K562 (cell line): ENCODE results near the gene POLRMT. TPM values are rescaled to one million over a fixed set of nuclear protein-coding genes. Genes with fewer than 3 reads are reported as not detected.
A peak's percentile ranks its signal among the peaks of the same experiment; 100 is the strongest.

Experiments
- ATAC-seq: fragments of 200-7000 bp; cut with Tn5 transposase; 3 replicates; pipeline ENCODE4 v1.9.1; 2020; ENCODE audit warnings: moderate library complexity
- BruUV-seq: library from RNA; stranded (reverse); fragments of 400-500 nt; replicated peaks from 2 replicates; lab custom pipeline; 2021; lab: Mats Ljungman, UMichigan
- CTCF ChIA-PET: fragments of 300-600 bp; formaldehyde crosslinking; extraction: SDS; loops from one replicate; lab custom pipeline; 2021; ENCODE audit warnings: low intra/inter-chr PET ratio; lab: Yijun Ruan, JAX
- POLR2A ChIA-PET: fragments of 300-600, 350-650 bp; sonication (Branson Sonifier 250); formaldehyde crosslinking; extraction: SDS; loops from one replicate; lab custom pipeline; 2021; ENCODE audit warnings: antibody characterized with exemption, inconsistent platforms; lab: Yijun Ruan, JAX
- DNase-seq, 4 experiments: peaks; one replicate each; pipeline versions ENCODE4 v3.0.0 to v3.0.0-alpha.2; 2011 to 2018; ENCODE audit warnings: low spot score in 3 of 4, mixed read lengths in 3 of 4; ENCODE audit errors: extremely low read depth in 1 of 4
- FAIRE-seq: peaks from 2 replicates; lab custom pipeline; 2011; peaks lifted over from hg19 to GRCh38; lab: Jason Lieb, UNC
- H2AFZ ChIP-seq: 2 replicates; pipeline ENCODE4 v1.6.0; 2011; ENCODE audit warnings: low read depth, low read length, control low read depth, inconsistent platforms
- H3K27ac ChIP-seq: fragments of 200-600 bp; 3 replicates; pipeline ENCODE4 v1.8.0; 2011; ENCODE audit warnings: low read depth, mild to moderate bottlenecking, control low read depth, inconsistent platforms, low read length, moderate library complexity, mixed read lengths; ENCODE audit errors: extremely low read depth
- H3K27me3 ChIP-seq, 2 experiments: fragments of 300-600 bp in 1 of 2; 2 replicates in 1 of 2; 3 replicates in 1 of 2; pipeline versions ENCODE4 v1.6.0 to v1.8.0; 2011; ENCODE audit warnings: inconsistent platforms in 2 of 2, low read length in 2 of 2, mild to moderate bottlenecking in 1 of 2, mixed read lengths in 1 of 2, moderate library complexity in 1 of 2; ENCODE audit not compliant: control insufficient read depth in 2 of 2, insufficient read depth in 2 of 2
- H3K36me3 ChIP-seq: fragments of 300-600 bp; 3 replicates; pipeline ENCODE4 v1.8.0; 2011; ENCODE audit warnings: mild to moderate bottlenecking, low read length, inconsistent platforms; ENCODE audit not compliant: control insufficient read depth, insufficient read depth
- H3K4me1 ChIP-seq, 2 experiments: fragments of 200-600 bp in 1 of 2; replicated peaks in 1 of 2; 2 replicates in 1 of 2; 3 replicates in 1 of 2; pipeline versions ENCODE4 v1.5.1 to v1.8.0; 2011; ENCODE audit warnings: inconsistent platforms in 2 of 2, low read length in 2 of 2, mild to moderate bottlenecking in 1 of 2, mixed read lengths in 1 of 2, moderate library complexity in 1 of 2; ENCODE audit not compliant: control insufficient read depth in 2 of 2, insufficient read depth in 2 of 2
- H3K4me2 ChIP-seq: 2 replicates; pipeline ENCODE4 v1.6.1; 2011; ENCODE audit warnings: low read length, control low read depth, inconsistent platforms, mixed read lengths; ENCODE audit not compliant: insufficient read depth
- H3K4me3 ChIP-seq: fragments of 200-600 bp; sonication (generic), shearing (Covaris generic); 2 replicates; pipeline ENCODE4 v1.5.1; 2016; ENCODE audit warnings: control low read depth, inconsistent platforms
- H3K79me2 ChIP-seq: fragments of 200-600 bp; 3 replicates; pipeline ENCODE4 v1.8.0; 2011; ENCODE audit warnings: low read length, inconsistent platforms; ENCODE audit not compliant: control insufficient read depth, insufficient read depth
- H3K9ac ChIP-seq, 2 experiments: 2 replicates each; pipeline versions ENCODE4 v1.6.0 to v1.6.1; 2011; ENCODE audit warnings: low read depth in 2 of 2, low read length in 2 of 2, control low read depth in 1 of 2, inconsistent platforms in 1 of 2, mild to moderate bottlenecking in 1 of 2, mixed read lengths in 1 of 2; ENCODE audit not compliant: insufficient read depth in 1 of 2
- H3K9me1 ChIP-seq: one replicate; pipeline ENCODE4 v1.6.0; 2011; ENCODE audit warnings: inconsistent platforms, mild to moderate bottlenecking, low read length, moderate library complexity; ENCODE audit not compliant: control insufficient read depth, insufficient read depth
- H3K9me3 ChIP-seq: replicated peaks from 2 replicates; pipeline ENCODE4 v1.5.1; 2011; ENCODE audit warnings: low read depth, low read length, inconsistent platforms; ENCODE audit not compliant: control insufficient read depth, insufficient read depth
- H4K20me1 ChIP-seq: replicated peaks from 2 replicates; pipeline ENCODE4 v1.6.1; 2011; ENCODE audit warnings: low read length, inconsistent platforms, mixed read lengths; ENCODE audit not compliant: control insufficient read depth, insufficient read depth
- POLR2G ChIP-seq: fragments of 200-400 bp; formaldehyde crosslinking; IDR thresholded peaks from 2 replicates; pipeline ENCODE4 v1.6.1; 2017; ENCODE audit warnings: low read depth, mild to moderate bottlenecking, antibody characterized with exemption, low read length, moderate library complexity
- WGBS: fragments of 100-300 bp; shearing (Covaris generic); methylation state at CpG from one replicate; pipeline ENCODE4 v1.1.6; 2016; ENCODE audit warnings: low coverage, mixed read lengths; ENCODE audit not compliant: insufficient coverage; ENCODE audit errors: missing lambda C conversion rate; 5-methylcytosine and 5-hydroxymethylcytosine counted together
- in situ Hi-C: fragments of 300-500 bp; cut with MboI; formaldehyde crosslinking; loops from 4 replicates; pipeline ENCODE4 v1.15.0; 2018; ENCODE audit warnings: inconsistent platforms, mixed read lengths
- intact Hi-C: fragments of 100-400 bp; cut with micrococcal nuclease; formaldehyde crosslinking; loops from 2 replicates; pipeline ENCODE4 v1.14.2; 2022
- polyA plus RNA-seq, 8 experiments: library from polyadenylated mRNA; depleted of rRNA in 4 of 8; stranded (reverse) in 5 of 8; unstranded in 3 of 8; fragments of >200 nt; fragmentation: Nextera tagmentation in 2 of 8; fragmentation: Illumina TruSeq in 1 of 8; extraction: Ambion mirVana in 2 of 8; extraction: Trizol in 1 of 8; gene quantifications; 2 replicates each; pipeline versions ENCODE4 v1.2.1 to v1.2.3, GENCODE V29; 2011 to 2014; ENCODE audit warnings: inconsistent platforms in 1 of 8, missing spikeins in 1 of 8
- total RNA-seq, 7 experiments: library from RNA; depleted of rRNA in 6 of 7; stranded (reverse); fragments of >200 nt in 6 of 7; fragmentation: Illumina TruSeq in 2 of 7; extraction: Trizol in 2 of 7; gene quantifications; 2 replicates each; pipeline versions ENCODE4 v1.2.1 to v1.2.3, GENCODE V29; 2011 to 2021; ENCODE audit warnings: low replicate concordance in 1 of 7
- TF ChIP-seq, protein P1 (sequence below), 2 experiments: fragments of 450-650 bp in 1 of 2; IDR thresholded peaks; 2 replicates each; pipeline ENCODE4 v1.6.1; 2011 to 2017; ENCODE audit warnings: low read depth in 2 of 2, antibody characterized with exemption in 1 of 2, borderline replicate concordance in 1 of 2, low read length in 1 of 2, mild to moderate bottlenecking in 1 of 2, mixed read lengths in 1 of 2; ENCODE audit not compliant: control insufficient read depth in 1 of 2
- TF ChIP-seq, protein P2 (sequence below): sonication (generic); formaldehyde crosslinking; IDR thresholded peaks from 2 replicates; pipeline ENCODE4 v1.8.1; 2022; ENCODE audit warnings: missing genetic modification reagents
- TF ChIP-seq, protein P3 (sequence below): fragments of 250-450 bp; sonication (Bioruptor Pico); IDR thresholded peaks from 2 replicates; pipeline ENCODE4 v1.5.0; 2021; ENCODE audit warnings: mild to moderate bottlenecking, moderate library complexity
- TF ChIP-seq, protein P4 (sequence below), 2 experiments: fragments of 450-650 bp; IDR thresholded peaks; 2 replicates each; pipeline ENCODE4 v1.6.1; 2016

POLRMT gene
- total and polyA plus RNA-seq, 9 of the 15 experiments (the other 6 are each of a cell fraction or from before 2014, with no cell fraction given) = 30.3 to 144 (median 68.0) TPM

DNA sequence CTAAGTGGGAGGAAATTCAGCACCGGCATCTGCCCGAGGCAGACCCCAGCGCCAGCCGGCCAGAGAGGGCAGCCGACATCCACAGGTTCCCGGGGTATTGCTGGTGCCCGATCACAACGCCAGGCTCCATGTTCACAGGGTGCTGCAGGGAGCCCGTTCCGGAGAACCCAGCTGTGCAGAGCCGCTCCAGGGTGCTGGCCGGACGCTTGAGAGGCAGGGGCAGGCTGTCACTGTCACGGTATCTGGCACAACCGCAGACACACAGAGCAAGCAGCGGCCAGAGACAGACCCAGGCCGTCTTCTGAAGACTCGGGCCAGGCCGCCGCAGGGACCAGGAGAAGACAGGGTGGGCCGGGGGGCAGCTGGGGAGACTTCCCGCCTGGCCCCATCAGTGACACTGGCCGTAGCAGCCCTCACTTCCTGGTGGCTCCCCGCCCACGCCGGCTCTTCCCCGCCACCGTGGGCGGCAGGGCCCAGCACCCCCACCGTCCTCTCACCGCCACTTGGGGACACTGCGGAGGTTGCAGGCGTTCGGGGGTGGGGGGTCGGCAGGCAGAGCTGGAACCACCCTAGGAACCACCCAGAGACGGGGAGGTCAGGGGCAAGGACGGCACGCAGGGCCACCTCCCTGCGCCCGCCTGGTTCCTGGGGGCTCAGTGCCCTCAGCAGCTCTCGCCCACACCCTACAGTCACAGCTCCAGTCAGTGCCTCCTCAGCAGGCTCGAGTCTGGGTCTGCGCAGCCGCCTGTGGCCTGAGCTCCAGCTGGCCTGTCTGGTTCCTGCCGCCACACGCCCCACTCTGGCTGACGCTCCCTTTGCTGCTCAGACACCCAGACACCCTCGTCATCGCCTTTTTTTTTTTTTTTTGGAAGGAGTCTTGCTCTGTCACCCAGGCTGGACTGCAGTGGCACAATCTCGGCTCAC, 25.8 kb upstream of the POLRMT start (continued):
- TF ChIP-seq, protein P1, sequence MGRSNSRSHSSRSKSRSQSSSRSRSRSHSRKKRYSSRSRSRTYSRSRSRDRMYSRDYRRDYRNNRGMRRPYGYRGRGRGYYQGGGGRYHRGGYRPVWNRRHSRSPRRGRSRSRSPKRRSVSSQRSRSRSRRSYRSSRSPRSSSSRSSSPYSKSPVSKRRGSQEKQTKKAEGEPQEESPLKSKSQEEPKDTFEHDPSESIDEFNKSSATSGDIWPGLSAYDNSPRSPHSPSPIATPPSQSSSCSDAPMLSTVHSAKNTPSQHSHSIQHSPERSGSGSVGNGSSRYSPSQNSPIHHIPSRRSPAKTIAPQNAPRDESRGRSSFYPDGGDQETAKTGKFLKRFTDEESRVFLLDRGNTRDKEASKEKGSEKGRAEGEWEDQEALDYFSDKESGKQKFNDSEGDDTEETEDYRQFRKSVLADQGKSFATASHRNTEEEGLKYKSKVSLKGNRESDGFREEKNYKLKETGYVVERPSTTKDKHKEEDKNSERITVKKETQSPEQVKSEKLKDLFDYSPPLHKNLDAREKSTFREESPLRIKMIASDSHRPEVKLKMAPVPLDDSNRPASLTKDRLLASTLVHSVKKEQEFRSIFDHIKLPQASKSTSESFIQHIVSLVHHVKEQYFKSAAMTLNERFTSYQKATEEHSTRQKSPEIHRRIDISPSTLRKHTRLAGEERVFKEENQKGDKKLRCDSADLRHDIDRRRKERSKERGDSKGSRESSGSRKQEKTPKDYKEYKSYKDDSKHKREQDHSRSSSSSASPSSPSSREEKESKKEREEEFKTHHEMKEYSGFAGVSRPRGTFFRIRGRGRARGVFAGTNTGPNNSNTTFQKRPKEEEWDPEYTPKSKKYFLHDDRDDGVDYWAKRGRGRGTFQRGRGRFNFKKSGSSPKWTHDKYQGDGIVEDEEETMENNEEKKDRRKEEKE (IDR thresholded peaks at IDR 0.05; ENCODE audit: borderline replicate concordance in 1 of 2, control insufficient read depth in 1 of 2, low read depth in 2 of 2, low read length in 1 of 2) = no peak

DNA sequence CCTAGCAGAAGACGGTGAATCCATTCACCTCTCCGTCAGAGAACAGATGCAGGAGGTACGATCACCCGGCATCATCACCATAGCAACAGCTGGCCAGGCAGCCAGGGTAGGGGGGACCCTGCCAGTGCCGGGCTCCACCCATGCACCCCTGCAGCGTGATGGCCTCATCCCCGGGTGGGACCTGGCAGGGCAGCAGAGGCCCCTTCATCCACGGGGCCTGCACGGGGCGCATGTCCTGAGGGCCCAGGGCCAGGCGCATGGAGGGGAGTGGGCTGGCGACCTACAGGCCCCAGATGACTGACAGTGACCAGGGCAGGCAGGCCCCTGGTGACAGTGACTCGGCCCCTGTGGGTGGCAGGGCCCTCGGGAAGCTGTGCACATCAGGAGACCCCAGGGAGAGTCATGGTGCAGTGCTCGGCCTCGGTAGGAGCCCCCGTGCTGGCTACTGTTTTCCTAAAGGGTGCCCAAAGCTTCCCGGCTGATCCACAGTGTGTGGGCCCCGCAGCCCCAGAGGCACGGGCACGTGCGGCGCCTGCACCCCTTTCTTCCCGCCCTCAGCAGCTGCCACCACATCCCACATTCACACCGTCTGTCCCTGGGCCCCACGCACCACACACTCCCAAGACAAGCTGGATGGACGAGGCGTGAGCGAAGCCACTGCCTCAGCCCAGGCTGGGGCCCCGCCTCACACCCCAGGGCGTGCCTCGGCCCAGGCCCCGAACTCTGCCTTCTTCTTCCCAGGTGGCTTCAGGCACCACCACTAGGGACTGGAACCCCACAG, 24.9 kb upstream of the POLRMT start:
- 93% methylated on average over 30 of the region's 33 CpGs for WGBS
- in situ Hi-C loops (no loop called here), intact Hi-C loops (no loop called here)
- Histone ChIP-seq H3K9ac (peak overlapping the region in 1 of 2 experiments; percentile 52; a peak in 2 of 4 replicates), H4K20me1 (peaks cover 60% of the 10 kb centered on the region), H3K9me1 (peaks cover 14% of the 10 kb centered on the region), H3K9me3 (no peaks in the 10 kb centered on the region), H3K79me2 (peaks cover 95% of the 10 kb centered on the region), H3K4me2 (no peak overlapping the region), H3K4me1 (peaks cover 14 to 77% of the 10 kb centered on the region in 2 experiments), H3K27me3 (no peaks in the 10 kb centered on the region), H3K4me3 (no peak overlapping the region), H2AFZ (no peak overlapping the region), H3K27ac (no peak overlapping the region), H3K36me3 (peaks cover 81% of the 10 kb centered on the region; the same call in 2 of the 3 replicates)
- FAIRE-seq (no peak), DNase-seq (no peak), ATAC-seq (no peak)
- ChIA-PET POLR2A (interaction anchor here (1.5 kb wide), 1 partner anchor 10 kb away, joined by 4 read pairs; no protein-coding TSS in a partner anchor), CTCF (no interaction called here)
- no TSS peak for BruUV-seq
- TF ChIP-seq, protein P2, sequence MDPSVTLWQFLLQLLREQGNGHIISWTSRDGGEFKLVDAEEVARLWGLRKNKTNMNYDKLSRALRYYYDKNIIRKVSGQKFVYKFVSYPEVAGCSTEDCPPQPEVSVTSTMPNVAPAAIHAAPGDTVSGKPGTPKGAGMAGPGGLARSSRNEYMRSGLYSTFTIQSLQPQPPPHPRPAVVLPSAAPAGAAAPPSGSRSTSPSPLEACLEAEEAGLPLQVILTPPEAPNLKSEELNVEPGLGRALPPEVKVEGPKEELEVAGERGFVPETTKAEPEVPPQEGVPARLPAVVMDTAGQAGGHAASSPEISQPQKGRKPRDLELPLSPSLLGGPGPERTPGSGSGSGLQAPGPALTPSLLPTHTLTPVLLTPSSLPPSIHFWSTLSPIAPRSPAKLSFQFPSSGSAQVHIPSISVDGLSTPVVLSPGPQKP (CRISPR knock-in tag) = no peak
- TF ChIP-seq POLR2G = peak; percentile 43; the same call in 1 of the 2 replicates
- TF ChIP-seq, protein P3, sequence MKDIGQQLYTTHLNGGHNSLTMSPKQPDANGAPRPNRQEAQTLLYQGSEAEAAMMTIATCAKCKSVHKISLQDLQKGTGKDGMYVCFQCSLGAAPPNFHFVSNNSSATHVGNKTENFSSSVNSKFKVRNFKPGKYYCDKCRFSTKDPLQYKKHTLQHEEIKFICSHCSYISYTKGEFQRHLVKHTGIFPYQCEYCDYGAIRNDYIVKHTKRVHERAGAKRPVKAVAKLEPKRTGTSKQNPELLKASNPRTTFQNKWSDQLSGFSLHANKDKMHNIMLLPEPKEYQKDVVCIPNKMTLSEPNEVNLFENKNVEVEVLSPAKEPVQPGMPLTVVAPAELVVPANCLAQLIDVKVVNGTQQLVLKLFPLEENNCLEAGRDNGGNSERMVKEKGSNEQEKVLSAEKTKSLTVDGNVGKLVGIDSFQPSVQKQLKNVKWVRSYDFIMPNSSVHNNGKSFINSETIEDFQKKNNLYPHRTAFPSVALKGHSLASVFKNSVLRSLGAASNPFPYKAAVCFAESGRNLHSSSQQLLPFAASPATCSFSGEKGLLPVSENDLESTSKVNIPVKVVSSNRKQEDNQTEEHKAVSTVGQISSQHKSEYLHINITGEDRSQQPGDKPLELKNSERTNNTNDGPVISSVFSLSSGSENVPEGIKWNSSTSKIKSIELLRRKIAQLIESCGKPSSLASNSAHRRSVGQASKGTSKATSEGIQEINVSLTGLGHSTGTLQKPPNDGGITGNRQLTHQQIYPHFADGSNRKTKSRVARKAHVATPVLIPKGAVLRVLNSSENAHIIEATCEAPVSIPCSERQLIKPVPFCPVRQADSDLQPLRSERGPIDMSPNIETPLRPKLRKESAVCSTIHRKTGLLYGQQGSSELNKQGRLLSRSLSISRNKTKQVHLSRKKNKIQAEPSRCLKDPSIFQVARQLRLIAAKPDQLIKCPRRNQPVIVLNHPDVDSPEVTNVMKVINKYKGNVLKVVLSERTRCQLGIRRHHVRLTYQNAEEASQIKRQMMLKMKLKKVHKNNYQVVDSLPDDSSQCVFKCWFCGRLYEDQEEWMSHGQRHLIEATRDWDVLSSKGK (CRISPR knock-in tag) = no peak
- TF ChIP-seq, protein P4, sequence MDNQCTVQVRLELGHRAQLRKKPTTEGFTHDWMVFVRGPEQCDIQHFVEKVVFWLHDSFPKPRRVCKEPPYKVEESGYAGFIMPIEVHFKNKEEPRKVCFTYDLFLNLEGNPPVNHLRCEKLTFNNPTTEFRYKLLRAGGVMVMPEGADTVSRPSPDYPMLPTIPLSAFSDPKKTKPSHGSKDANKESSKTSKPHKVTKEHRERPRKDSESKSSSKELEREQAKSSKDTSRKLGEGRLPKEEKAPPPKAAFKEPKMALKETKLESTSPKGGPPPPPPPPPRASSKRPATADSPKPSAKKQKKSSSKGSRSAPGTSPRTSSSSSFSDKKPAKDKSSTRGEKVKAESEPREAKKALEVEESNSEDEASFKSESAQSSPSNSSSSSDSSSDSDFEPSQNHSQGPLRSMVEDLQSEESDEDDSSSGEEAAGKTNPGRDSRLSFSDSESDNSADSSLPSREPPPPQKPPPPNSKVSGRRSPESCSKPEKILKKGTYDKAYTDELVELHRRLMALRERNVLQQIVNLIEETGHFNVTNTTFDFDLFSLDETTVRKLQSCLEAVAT (IDR thresholded peaks at IDR 0.05) = no peak
